HG02571 (cell line): ENCODE data around the gene PLA2G4D.

Experiments
- ATAC-seq: cut with Tn5 transposase; IDR thresholded peaks from one replicate; pipeline ENCODE4 v1.9.1; 2021; ENCODE audit warnings: mild to moderate bottlenecking, moderate library complexity; ENCODE audit not compliant: unreplicated experiment

The PLA2G4D gene

DNA sequence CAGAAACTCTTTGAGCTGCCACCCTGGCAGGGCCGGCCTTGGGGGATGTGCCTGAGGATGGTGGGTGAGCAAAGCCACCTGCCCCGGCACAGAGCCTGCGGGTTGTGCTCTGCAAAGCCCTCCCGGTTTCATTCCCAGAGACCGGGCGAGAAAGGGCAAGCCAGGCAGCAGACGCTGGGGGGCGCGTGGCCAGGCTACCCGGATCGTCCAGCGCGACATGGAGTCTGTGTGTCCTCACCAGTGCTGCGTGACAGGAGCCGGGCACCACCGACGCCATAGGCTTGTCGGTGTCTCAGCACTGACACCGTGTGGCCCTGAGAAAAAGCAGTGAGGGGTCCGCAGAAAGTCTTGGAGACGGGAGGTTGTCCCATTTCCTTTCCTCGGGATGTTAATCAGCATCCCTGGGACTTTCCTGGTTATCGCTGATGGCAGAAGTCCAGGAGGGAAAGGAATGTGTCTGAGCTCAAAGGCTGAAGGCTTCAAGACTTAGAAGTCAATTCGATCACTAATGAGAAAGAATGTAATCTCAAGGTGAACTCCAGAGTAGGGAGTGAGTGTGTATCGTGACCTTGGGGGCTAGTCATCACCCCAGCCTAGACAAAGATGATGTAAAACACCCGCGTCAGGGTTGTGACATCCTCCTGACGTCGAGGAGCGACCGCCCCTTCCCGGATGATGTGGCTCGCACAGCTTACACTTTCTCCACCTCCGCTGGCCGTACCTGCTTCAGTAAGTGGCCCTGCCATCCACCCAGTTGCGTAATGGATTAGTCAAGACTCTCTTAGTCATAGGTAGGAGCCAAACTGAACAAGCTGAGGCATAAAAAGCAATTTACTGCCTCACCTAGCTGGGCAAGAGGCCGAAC lies 37.2 kb downstream of the PLA2G4D start:
- no peak for ATAC-seq

DNA sequence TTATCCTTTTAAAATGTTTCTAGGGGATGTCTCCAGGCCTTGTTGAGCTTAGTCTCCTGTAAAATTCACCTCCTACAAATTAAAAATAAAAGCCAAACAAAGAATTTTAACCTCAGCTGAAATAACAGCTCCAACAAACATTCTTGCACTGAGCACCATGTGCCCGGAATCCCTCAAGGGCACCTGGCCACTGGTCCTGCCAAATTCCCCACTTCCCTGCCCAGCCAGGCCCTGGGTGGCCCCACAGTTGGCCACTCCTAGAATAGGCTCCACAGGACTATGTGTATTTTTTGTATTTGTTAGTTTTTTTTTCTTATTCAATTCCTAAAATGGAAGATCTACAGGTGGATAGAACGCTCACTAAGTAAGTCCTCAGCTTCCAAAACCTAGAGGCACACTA lies 40.4 kb downstream of the PLA2G4D start:
- ATAC-seq: no peak

DNA sequence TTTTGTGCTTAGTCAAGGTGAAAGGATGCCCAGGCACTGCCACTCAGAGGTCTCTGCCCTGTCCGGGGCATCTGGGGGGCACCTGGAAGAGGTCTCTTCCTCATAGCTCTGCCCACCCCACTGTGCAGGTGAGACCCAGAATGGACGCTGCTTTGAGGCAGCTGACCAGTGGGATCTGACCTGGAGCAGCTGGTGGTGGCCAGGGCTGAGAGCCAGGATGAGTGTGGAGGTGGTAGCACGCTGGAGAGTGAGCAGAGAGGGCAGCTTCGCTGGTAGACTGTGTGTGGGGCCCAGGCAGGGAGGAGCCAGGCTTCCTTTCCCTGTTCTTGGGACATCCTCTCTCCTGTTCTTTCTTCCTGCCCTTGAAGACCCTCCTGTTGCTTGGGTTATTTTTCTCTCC lies 41.4 kb downstream of the PLA2G4D start:
- no peak for ATAC-seq

DNA sequence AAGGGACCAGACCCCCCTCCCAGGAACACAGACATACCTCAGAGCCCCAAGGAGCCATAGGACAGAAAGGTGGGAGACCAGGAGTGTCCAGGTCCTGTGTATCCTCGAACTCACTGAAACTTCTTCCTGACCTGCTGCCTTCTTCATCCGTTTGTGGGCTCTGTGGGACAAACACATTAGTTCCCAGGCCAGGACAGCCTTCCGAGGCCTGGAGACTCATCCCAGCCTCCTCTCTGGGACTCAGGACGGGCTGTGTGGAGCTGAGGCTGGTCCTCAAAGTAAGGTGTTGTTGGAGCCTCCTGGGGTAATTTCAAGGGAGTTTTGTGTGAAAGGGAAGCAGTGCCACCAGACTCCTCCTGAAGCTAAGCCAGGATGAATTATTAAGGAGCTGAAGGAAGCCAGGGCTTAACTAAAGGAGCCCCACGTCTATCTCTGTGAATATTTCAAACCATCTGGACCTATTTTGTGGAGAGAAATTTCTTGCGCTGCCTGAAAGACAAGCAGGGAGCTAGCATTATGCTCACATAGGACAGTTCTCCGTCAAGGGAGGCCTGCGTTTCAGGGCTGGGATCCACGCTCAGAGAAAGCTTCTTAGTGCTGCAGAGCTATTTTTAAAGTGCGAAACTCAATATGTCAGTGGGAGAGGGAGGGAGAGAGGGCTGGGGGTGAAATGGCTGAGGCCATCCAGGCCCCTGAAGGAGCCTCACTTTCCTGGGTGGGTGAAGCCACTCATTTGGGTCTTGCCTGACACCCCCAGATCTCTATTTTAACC lies 43.7 kb downstream of the PLA2G4D start:
- ATAC-seq: no peak

DNA sequence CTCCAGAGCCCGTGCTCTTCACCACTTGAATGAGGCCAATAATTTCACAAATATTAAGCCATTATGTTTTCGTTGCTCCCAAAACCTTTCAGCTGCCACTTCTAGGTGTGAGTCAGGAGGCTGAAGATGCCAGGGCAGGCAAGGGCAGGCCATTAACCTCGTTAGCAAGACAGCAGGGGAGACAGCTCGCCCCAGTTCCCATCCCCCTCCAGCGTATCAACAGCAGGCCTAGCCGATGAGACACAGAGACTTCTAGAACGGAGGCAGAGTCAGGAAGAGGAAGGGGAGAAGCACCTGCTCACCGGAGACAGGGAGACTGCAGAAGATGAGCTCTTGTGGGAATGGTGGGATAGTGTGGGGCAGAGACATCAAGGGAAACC lies 45.6 kb downstream of the PLA2G4D start:
- ATAC-seq: no peak

DNA sequence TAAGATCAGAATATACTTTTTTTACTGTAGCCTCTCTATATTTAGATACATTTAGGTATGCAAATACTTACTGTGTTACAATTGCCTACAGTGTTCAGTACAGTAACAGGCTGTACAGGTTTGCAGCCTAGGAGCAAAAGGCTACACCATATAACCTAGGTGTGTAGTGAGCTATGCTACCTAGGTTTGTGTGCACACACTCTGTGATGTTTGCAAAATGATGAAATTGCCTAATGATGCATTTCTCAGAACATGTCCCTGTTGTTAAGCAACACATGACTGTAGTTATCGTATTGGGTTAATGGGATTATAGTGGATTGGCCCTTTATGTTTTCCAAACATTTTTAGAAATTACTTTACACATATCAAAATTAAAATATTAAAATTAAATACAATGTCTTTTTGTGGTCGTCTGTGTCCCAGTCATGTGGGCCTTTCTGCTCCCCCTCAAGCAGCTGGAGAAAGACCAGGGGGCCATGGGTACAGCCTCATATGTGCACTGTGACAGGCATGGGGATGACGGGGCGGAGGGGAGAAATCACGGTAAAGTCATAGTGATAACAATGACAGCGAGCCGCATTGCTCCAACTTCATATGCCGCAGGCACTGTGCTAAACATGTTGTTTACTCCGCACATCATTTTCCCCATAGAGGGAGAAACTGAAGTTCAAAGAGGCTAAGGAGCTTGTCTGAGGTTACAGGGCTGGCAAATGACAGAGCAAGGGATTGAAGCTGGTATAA lies 46.1 kb downstream of the PLA2G4D start:
- ATAC-seq: no peak

DNA sequence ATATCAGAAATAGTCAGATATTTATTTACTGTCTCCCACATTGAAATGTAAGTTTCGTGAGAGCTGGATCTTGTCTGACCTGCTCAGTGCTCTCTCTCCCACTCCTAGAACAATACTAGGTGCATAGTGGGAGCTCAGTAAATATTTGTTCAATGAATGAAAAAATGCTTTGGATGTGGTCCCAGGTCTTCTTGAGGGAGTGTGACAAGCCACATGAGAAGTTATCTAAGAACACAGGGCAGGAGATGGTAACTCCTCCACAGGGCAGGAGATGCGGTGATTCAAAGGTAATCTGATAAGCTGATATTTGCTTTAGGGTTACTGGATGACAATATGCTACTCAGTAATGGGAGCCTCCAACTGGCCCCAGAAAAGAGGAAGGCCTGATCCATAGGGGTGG lies 47.8 kb downstream of the PLA2G4D start:
- no peak for ATAC-seq

DNA sequence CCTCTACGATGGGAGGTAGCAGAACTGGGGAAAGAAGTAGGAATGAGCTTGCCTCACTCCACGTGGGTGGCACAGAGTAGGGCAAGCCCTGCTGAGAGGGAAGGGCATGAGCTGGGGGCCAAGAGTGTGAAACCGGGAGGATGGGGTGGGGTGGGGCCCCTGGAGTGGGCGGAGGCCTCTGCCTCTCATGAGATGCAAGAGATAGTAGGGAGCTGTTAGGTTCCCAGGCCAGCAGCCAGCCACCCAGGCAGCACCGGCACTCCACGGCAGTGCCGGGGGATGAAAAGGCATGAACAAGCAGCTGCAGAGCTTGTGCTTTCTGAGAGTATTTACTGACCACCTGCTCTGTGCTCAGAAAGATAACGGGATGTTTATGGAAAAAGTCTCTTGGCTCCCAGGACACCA lies 49.1 kb downstream of the PLA2G4D start:
- no peak for ATAC-seq

DNA sequence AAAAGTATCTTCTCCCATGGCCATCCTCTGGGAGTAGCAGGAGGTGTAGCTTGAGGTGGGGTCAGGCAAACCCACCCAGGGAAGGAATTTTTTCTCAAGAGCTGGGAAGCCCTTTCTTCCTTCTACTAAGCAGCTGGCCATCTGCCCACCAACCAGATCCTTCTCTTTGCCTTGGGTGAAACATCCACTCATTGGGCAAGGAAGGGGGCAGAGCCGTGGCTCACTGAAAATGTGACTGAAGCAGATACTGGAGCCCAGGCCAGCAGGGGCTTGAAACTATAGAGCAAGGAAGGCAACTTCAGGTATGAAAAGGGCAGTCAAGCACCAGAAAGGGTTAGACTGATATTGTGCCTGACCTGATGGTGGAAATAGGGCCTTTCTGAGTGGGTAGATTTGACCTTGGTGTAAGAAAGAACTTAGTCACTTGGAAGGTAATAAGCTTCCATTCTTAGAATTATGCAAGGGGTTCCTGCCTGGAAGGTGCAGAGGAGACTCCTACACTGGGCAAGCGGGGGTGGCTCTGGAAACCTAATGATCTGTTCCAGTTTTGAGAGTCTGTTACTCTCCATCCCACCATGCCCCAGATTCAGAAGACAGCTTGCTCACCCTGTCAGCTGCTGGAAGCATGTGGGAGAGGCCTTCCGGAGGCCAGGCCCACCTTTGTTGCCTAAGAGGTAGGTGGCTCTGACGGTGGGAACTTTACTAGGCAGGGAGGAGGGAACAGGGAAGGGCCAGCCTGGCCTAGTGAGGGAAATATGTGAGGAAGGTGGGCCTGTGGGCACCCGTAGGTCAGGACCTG lies 51.6 kb downstream of the PLA2G4D start:
- ATAC-seq: no peak

DNA sequence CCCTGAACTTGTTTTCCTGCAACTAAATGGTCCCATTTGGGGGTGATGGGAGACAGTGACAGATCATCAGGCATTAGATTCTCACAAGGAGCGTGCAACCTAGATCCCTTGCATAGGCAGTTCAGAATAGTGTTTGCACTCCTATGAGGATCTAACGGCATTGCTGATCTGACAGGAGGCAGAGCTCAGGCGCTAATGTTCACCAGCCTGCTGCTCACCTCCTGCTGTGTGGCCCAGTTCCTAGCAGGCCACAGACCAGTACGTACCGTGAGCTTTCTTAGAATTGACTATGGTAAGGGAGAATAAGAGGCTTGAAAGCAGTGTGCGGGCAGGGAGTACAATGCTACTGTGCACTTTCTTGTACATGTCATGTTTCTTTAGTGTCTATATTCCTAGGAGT lies 56.0 kb downstream of the PLA2G4D start:
- ATAC-seq: no peak

DNA sequence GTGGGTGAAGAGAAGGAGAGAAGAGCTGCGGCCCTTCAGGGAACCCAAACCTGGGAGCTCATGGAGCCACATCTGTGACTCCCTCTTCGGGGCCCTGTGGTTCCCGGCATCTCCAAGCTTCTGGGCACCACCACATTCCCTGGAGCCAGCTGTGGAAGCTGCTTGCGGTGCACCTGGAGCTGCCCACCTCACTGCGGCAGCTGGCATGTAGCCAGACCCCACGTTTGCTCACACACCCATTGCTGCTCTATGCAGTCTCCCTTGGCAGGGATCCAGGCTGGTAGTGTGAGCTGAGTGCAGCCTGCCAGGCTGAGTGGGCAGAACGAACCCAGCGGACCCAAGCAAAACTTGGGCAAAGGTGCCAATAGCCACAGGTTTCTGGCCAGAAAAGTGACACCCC lies 56.7 kb downstream of the PLA2G4D start:
- no peak for ATAC-seq

DNA sequence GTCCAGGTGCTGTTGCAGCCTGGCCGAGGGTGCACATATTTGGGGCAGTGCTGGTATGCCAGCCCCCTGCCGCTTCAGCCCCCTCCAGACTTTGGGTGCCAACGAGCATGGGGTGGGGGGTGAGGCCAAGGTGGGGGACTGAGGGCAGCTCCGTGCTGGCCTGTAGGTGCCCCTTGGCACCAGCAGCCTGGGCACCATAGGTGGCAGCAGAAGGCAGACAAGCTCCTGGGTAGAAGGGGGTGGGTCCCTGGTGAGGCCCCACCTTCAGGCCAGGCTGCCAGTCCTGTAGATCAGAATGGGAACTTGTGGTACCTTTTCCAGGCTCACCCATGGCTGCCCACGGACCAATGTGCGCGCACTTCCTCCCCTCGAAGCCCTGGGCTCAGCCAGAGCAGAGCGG lies 57.4 kb downstream of the PLA2G4D start:
- ATAC-seq: no peak

DNA sequence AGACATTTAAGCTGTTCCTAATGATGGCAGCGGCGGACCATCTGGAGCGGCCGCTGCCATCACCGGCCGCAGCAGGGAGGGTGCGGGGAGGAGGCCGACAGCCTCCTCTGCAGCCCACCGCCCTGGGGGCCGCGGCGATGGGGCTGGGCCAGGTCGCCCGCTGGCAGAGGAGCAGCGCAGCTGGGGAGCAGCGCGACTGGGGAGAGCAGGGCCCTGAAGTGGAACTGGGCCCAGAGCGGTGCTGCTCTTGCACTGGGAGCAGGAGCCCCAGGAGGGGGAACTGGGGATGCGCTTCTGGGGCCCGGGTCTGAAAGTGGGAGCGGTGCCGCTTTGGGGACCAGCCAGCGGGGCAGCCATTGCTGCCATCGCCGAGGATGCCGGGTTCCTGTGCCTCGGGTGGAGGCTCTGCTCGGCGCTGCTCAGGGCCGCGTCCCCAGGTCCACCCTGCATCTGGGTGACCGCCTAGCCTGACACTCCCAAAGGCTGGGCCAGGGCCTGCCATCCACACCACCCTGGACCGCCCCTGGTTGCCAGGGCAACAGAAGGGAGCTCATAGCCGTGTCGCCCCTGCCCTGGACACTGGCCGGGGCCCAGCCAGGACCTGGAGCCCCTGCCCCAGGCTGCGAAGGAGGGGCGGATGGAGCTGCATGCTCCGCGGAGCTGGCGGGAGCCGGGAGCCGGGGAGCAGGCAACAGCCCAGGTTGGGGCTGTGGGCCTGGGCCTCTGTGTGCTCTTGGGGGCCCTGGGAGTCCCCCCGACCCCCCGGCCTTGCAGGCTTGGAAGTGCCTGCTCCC lies 58.1 kb downstream of the PLA2G4D start:
- no peak for ATAC-seq

DNA sequence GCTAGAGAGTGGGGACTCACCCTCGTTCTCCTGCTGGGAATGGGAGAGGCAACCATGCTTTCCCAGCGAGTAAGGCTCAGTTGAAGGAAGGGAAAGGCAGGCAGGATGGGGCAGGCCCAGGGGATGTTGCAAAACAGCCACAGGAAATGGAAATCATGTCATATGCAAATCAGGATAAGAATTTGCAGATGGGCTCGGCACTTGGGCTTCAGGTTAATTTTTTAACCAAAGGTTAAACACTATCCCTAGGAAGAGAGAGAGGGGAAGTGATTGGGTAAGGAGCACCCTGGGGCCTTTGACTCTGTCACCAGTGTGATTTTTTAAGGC lies 59.0 kb downstream of the PLA2G4D start:
- ATAC-seq: peak; percentile 47

DNA sequence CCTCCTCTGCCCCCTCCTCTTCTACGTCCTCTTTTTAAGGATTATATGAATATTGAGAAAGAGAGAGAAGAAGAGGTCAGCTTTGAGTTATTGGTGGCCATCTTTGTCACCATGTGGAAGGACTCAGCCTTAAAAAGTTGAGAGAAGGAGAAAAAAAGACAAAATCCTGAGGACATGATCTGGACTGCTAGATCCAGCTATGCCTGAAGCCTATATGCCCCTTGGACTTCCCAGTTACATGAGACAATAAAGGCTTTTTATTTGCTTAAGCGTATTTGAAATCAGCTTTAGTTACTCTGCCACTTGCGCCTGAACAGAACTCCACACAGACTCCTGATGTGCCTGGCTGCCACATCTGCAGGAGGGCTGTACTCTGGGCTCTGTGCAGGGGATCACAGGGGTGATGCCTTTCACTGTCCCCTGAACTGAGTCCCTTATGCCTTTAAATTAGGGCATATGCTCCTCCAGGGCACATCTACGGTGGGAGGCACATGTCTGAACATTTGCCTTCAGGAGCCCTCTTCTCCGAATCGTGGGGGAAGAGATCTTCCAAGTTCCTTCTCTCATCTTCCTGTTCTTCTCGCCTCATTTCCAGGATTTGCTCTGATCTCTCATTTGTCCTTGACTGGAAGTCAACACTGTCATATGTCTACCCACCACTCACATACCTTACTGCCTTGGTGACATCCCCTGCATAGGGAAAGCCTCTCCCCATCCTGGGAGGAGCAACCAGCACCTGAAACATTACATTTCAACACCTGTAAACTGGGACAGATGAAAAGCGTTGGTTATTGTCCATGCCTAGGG lies 59.5 kb downstream of the PLA2G4D start:
- no peak for ATAC-seq

DNA sequence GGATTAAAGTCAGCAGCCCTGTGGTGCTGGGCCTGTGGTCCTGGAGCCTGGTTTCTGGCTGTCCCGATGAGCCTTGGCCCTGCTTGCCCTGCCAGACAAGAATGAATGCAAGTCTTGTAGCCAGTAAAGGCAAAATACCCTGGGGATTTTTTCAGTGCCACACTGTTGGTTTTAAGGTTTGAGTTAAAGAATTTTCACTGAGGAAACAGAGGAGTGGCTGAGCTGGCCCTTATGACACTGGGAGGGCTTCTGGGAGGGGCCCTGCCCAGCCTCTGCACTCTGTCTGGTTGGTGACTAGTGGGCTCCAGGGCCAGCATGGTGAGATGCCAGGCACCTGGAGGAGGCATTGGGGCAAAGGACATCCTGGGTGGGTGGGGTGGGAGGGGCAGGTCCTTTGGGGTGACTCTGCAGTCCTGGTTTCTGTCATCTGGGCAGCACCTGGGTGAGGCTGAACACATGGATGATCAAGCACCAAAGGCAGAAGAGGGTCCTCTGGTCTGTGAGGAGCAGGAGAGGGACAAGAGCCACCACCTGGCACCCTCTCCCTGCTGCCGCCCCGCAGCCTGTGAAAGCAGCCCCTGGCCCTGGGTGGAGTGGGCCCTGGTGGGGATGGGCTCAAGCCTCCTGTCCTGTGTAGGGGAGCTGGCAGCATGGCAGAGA lies 61.0 kb downstream of the PLA2G4D start:
- ATAC-seq: no peak

DNA sequence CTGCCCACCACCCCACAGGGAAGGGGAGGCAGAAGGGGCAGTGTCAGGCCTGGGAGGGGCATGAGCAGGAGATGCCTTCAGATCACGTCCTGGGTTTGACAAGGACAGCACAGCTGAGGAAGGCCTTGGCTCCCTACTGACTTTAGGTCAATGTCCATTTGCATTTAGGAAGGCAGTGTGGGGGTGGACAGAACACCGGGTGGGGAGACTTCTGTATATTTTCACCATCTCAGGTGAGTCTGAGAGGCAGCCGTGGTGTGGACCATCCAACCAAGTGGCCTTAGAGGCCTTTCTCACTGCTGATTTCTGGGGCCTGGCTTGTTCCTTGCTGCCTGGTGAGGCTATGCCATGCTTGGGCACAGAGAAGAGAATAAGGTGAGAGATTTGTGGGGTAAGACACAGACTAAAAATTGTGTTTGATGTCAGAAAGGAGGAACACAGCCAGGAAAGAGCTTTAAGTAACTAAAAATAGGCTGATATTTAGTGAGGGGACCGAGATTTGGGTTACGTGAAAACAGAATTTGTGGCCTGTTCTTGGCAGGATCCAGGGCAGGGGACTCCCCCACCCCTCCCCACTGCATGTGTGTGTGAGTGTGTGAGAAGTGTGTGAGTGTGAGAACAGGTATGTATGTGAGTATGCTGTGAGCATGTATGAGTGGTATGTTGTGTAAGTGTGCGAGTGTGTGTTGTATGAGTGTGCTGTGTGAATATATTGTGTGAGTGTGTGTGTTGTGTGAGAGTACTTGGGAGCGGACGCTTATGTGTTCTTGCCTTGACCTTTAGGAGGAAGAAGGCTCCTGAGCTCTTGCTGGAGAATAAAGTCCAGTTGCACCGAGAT lies 61.8 kb downstream of the PLA2G4D start:
- ATAC-seq: no peak
